GM18511 (cell line): ENCODE data around the gene ZNF222.

Experiments used
- ATAC-seq: cut with Tn5 transposase; IDR thresholded peaks from one replicate; pipeline ENCODE4 v1.9.1; 2021; ENCODE audit warnings: mild to moderate bottlenecking, moderate library complexity; ENCODE audit not compliant: unreplicated experiment

The ZNF222 gene

DNA sequence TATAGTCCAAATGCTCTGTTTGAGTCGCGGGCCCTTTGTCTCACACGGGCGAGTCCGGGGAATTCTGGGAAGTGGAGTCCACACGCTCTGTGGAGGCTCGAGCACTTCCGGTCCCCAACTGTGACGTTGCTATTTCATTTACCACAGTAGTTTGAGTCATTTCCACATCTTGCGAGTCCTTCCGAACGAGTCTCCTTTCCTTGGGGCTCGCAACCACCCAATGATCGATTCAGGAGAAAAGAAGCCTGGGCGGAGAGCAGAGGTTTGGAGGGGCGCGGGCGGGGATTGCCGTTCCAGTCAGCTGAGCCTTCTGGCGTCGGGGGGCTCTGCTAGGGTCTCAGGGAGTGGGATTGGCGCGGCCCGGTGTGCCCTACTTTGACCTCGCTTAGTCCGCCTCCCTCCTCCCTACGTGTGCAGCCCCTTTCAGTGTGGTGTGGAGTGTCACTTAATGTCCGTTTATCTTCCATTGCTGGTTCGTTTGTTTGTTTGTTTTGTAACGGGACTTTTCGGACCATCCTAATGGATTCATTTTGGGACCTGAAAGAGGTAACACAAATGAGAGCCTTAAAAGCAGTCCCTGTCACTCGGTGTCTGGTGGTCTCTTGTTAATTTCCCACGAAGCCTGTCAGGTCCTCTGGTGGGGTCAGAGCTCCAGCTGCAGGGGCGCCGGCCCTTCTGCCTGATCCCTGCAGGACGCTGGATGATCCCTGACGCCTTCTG lies at the start of gene ZNF222:
Gene ZNF222, plus strand, starts transcription at position 163 of the 720 bp plus-strand sequence. Its CDS starts 58 bp downstream, at position 221.
- peak; percentile 100 for ATAC-seq

DNA sequence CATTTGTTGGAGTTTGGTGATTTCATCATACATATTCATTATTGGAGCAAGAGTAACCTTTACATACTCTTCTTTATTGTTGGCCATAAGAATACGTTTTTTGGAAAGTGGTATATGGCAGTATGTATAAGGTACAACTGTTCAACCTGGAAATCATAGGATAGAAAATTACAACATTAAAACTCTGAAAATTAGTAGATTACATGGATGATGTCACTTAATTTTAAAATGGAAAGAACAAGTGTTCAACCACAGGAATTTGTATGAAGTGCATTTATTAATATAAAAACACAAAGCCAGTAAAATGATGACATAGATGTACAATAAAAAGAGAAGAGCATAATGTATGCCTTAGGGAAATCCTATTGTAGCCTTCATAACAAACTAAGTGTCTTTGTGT lies 48.4 kb upstream of the ZNF222 start:
- ATAC-seq = no peak

DNA sequence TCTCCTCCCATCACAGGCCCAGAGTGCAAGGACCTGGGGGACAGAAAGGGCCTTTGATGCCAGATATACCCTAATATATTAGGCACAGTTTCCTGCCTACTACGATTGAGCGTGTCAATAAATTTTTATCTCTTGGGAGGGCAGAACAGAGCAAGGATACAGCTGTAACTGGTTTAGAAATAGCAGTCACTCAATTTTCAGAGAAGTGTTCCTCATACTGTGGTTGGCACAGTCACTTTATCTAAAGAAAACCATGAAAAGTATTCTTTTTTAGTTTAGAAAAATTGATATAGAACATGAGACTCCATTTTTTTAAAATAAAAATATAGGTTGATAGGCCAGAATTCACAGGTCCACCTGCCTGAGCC lies 41.7 kb upstream of the ZNF222 start:
- ATAC-seq = peak; percentile 20

DNA sequence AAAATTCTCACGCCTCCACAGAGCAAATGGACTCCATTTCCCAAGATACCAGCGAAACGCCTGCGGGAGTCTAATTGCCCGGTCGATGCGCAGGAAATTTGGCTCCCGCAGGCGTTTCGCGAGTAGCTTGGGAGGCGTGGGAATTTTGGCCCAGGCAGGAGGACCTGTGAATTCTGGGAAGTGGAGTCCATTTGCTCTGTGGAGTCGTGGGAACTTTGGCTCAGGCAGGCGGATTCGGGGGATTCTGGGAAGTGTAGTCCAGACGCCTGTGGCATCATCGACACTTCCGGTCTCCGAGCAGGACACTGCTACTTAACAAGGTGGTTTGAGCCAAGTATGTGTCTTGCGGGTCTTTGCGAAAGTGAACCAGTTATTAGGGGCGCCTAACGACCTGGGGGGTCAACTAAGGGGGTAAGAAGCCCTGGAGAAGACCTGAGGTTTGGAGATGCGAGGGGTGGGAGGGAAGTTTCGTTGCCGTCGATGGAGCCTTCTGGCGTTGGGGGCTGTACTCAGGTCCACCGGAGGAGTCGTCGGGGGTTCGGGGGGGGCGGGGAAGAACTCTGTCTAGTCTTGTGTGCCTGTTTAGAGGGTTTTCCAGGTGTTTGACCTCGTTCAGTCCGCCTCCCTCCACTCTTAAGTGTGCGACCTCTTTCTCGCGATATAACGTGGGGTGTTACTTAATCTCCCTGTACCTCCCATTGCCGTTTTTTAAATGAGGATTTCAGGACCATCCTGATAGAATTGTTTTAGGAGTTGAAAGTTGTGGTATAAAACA lies 41.1 kb upstream of the ZNF222 start, which contains the start of gene ZNF155:
Gene ZNF155, plus strand, starts transcription at position 277 of the 775 bp plus-strand sequence. CDS start 4,356 bp downstream, outside the sequence.
- ATAC-seq = peak; percentile 97

DNA sequence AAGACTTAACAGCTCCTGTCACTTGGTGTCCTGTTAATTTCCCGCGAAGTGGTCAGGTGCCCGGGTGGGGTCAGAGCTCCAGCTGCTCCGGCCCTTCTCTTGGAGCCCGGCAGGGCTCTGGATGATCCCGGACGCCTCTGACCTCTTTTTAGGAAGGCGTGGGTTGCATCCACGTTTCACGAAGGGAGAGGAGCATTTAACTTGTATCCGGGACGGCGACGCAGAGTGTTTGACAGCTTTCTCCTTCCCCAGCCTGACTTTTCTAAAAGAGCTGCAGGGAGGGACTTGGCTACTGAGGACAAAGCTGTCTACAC lies 40.5 kb upstream of the ZNF222 start:
- peak; percentile 12 for ATAC-seq

DNA sequence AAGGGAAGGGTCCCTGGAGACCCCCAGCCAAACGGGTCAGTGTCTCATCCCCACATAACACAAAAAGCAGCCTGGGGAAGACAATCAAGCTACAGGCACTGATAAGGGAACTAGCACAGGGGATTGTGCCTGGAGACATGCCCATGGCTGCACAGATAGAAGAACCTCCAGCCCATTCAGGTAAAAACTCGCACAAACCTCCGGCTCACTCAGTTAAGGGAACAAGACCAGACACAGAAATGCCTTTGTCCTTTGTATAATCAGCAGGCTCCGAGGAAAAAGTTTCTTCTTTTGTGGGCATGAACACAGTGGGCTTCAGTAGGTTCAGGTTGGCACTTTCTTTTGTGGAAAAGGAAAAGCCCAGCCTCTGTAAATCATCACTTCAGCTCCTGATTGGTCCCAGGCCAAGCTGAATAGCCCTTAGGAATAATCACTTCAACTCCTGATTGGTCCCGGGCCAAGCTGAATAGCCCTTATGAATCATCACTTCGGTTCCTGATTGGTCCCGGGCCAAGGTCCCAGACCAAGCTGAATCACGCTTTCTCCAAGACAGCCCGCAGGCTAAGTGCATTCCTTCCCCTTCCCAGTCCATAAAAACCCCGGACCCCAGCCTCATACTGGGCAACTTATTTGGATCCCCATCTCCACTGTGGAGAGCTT lies 27.4 kb upstream of the ZNF222 start:
- ATAC-seq = no peak

DNA sequence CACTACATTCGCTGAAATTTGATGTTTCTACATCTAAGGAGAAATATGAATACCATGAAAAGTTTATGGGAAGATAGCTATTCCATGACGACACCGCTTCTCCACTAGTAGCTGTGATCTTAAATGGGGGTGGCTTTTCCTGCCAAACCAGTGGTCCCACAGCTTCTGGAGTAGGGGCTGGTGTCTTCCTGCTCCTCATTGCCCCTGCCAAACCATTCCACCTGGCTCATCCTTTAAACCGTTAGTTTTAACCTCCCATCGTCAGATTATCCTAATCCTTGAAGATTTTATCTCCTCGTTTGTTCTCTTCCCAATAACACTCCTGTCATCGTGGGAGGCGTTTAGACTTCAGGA lies 23.0 kb upstream of the ZNF222 start:
- no peak for ATAC-seq

DNA sequence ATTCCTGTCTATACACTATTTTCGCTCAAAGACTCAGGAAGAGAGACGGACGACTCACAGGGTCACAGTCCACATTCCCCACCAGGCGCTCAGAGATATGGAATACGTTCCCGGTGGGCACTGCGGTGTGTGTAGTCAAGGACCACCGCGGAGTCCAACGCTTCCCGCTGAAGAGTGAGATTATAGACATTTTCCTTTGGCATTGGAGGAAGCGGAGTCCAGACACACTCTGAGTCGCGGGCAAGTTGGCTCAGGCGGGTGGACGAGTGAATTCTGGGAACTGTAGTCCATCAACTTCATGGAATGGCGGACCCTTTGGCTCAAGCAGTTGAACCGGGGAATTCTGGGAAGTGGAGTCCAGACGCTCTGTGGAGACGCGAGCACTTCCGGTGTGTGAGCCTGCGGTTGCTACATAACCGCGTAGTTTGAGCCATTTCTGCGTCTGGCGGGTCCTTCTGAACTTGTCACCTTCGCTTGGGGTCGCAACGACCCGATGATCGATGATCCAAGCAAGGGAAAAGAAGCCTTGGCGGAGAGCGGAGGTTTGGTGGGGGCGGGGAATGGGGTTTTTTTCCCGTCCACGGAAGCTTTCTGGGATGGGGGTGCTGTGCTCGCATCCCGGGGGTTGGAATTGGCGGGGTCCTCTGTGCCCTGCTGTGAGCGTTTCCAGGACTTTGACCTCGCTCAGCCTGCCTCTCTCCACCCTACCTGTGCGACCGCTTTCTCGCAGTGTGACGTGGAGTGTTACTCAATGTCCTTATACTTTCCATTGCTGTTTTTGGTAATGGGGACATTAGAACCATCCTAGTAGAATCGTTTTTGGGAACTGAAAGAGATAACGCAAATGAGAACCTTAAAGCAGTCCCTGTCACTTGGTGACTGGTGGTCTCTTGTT lies 22.4 kb upstream of the ZNF222 start, which contains the start of gene ZNF230:
Gene ZNF230, plus strand, starts transcription at position 392 of the 895 bp plus-strand sequence. CDS start 4,122 bp downstream, outside the sequence.
- ATAC-seq = peak; percentile 91

DNA sequence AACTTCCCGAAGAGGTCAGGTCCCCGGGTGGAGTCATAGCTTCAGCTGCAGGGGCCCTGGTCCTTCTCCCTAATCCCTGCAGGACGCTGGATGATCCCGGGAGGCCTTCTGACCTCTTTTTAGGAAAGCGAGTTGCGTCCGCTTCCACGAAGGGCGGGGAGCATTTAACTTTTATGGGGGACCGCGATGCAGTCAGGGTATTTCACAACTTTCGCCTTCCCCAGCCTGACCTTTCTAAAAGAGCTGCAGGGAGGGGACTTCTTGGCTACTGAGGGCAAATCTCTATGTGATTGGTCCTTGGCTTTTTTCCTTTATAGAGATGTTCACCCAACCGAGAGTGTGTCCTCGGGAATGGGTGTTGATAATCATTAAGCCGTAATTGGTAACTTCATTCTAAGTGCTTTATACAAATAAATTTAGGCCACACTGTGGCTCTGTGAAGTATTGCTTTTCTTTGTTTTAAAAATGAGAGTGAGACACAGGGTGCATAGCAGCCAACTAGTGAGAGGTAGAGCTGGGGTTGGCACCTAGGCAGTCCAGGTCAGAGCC lies 21.6 kb upstream of the ZNF222 start:
- ATAC-seq = peak; percentile 42

DNA sequence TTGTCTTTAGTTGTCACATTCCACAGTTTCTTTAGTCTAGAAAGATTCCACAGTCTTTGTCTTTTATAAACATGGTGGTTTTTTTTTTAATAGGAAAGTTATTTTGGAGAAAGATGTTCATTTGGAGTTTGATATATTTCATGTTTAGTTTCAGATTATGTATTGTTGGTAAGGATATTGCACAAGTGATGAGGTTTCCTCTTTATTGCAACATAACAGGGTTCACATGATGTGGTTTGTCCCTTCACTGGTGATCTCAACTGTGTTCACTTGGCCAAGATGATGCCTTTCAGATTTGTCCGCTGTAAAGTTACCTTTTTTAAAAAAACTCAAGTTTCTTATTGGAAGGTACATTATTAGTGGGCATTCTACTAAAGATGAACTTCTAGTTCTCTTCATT lies 19.2 kb upstream of the ZNF222 start:
- no peak for ATAC-seq

DNA sequence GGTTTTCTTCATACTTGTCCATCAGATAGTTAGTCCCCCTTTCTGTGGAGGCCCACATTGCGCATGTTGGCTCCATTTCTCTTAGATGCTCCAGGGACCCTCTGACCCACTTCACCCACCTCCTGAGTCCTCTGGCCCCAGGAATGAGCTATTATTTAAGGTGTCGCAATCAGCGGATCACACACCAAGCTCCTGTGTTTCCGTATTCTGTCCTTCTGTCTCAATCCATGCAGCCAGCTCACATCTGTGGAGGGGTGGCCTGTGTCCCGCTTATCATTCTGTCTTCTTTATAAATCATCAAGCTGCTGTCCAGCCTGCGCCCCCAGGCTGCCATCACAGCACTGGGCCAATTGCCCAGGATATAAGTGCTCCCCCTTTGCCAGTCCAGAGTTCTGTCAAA lies 17.7 kb upstream of the ZNF222 start:
- no peak for ATAC-seq

DNA sequence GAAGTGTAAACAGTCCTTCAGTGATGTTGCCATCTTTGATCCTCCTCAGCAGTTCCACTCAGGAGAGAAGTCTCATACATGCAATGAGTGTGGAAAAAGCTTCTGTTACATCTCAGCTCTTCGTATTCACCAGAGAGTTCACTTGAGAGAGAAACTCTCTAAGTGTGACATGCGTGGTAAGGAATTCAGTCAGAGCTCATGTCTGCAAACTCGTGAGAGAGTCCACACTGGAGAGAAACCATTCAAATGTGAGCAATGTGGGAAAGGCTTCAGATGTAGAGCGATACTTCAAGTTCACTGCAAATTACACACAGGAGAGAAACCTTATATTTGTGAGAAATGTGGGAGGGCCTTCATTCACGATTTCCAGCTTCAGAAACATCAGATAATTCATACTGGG lies 14.7 kb upstream of the ZNF222 start:
- ATAC-seq = no peak

DNA sequence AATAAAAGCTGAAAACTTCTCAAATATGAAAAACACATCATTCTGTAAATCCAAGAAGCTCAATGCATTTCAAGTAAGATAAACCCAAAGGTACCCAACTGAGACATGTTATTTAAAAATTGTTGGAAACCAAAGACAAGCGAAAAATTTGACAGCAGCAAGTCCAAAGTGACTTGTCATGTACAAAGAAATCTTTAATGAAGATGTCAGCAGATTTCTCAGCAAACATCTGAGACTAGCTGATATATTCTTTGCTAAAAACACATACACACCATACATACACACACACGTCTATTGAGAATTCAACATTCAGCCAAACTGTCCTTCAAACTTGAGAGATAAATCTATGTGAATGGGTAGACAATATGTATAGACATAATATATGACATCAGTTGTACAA lies 5.7 kb upstream of the ZNF222 start:
- no peak for ATAC-seq

DNA sequence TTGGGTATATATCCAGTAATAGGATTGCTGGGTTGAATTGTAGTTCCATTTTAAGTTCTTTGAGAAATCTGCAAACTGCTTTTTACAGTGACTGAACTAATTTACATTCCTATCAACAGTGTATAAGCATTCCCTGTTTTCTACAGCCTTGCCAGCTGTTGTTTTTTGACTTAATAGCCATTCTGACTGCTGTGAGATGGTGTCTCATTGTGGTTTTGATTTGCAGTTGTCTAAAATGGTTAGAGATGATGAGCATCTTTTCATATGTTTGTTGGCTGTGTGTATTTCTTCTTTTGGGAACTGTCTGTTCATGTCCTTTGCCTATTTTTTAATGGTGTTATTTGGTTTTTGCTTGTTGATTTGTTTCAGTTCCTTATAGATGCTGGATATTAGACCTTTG lies 4.0 kb upstream of the ZNF222 start:
- ATAC-seq = no peak

DNA sequence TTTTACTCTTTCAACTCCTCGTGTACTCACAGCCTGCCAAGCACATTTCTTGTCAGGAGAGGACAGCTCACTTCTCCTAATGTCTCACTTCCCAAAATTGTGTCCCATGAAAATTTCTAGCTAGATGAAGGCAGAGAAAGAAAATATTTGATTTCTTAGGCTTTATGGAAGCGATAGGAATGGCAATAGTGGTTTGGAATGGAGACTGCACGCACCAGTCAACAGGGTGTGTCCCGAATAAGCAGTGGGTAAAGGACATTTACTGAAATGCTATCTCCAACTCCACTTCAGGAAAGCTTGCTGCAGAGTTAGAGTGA lies 321 bp upstream of the ZNF222 start:
- peak; percentile 17 for ATAC-seq

DNA sequence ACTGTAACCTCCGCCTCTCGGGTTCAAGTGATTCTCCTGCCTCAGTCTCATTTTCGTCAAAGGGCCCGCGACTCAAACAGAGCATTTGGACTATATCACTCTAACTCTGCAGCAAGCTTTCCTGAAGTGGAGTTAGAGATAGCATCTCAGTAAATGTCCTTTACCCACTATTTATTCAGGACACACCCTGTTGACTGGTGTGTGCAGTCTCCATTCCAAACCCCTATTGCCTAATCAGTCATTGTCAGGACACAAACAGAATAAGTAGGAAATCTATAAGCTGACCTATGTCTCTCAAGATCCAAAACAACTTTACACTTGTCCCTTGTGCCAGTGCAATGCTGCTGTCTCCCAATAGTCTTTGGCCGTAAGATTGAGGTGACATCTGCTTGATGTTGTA lies 1.4 kb downstream of the ZNF222 start:
- ATAC-seq = no peak

DNA sequence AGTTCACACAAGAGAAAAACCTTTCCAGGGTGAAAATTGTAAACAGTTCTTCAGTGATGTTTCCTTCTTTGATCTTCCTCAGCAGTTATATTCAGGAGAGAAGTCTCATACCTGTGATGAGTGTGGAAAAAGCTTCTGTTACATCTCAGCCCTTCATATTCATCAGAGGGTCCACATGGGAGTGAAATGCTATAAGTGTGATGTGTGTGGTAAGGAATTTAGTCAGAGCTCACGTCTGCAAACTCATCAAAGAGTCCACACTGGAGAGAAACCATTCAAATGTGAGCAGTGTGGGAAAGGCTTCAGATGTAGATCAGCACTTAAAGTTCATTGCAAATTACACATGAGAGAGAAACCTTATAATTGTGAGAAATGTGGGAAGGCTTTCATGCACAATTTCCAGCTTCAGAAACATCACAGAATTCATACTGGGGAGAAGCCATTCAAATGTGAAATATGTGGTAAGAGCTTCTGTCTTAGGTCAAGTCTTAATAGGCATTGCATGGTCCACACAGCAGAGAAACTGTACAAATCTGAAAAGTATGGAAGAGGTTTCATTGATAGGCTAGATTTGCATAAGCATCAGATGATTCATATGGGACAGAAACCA lies 6.9 kb downstream of the ZNF222 start:
- ATAC-seq = no peak

DNA sequence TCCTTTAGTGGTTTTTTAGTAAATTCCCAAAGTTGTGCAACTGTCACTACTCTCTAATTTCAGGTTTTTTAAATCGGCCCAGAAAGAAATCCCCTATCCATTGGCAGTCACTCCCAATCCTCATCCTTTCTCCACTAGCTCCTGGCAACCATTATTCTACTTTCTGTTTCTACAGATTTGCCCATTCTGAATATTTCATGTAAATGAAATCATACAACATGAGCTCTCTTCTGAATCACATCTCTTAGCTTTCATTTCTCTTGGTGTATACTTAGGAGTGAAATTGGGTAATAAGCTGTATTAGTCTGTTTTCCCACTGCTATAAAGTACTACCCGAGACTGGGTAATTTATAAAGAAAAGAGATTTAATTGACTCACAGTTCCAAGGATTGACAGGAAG lies 17.0 kb downstream of the ZNF222 start:
- ATAC-seq = no peak

DNA sequence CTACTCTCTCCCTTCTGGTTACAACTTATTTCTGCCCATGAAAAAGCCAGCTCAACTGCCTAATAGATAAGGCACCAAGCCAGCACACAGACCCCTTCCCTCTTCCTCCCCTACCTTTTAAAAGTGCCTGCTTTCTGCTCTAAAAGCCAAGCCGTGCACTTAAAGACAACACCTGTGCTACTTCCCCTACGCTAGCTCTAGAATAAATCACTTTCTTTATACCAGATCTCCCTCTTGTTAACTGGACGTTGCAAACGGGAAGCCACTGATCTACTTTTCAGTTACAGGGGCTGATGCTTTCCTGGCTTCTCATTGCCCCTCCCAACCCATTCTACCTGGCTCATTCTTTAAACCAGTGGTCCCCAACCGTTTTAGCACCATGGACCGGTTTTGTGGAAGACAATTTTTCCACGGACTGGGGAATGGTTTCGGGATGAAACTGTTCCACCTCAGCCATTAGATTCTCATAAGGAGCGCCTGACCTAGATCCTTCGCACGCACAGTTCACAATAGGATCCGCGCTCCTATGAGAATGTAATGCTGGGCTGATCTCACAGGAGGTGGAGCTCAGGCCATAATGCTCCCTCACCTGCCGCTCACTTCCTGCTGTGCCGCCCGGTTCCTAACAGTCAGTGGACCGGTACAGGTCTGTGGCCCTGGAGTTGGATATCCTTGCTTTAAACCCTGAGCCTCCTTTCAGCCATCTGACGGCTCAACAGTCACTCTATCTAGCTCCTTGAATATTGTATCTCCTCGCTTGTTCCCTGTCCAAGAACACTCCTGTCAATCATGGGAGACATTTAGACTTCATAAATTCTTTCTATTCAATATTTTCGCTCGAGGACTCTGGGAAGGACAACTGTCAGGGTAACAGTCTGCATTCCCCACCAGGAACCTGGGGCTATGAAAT lies 25.8 kb downstream of the ZNF222 start:
- peak; percentile 58 for ATAC-seq
